WTC11 (cell line): ENCODE measurements around the gene CCL2.

ENCODE experiments used
- ARID4B ChIP-seq: sonication (generic); formaldehyde crosslinking; IDR thresholded peaks from 2 replicates; pipeline ENCODE4 v1.8.0; 2023; ENCODE audit warnings: missing genetic modification reagents, mild to moderate bottlenecking, borderline replicate concordance
- CDX4 ChIP-seq: fragments of 250-450 bp; sonication (Bioruptor Pico); IDR thresholded peaks from 2 replicates; pipeline ENCODE4 v1.9.0; 2021; ENCODE audit warnings: moderate library complexity, mild to moderate bottlenecking, inconsistent platforms, borderline replicate concordance
- CTCF ChIP-seq: fragments of 200-600 bp; IDR thresholded peaks from 2 replicates; pipeline ENCODE4 v1.8.0; 2022; ENCODE audit warnings: antibody characterized with exemption
- GABPB1 ChIP-seq: sonication (generic); formaldehyde crosslinking; IDR thresholded peaks from 2 replicates; pipeline ENCODE4 v1.8.1; 2023; ENCODE audit warnings: mild to moderate bottlenecking, missing genetic modification reagents
- IRF1 ChIP-seq: sonication (generic); formaldehyde crosslinking; IDR thresholded peaks from 2 replicates; pipeline ENCODE4 v1.8.0; 2023; ENCODE audit warnings: missing genetic modification reagents
- IRF2 ChIP-seq: sonication (generic); formaldehyde crosslinking; IDR thresholded peaks from 2 replicates; pipeline ENCODE4 v1.8.0; 2022; ENCODE audit warnings: low read depth, missing genetic modification reagents, borderline replicate concordance
- KAT7 ChIP-seq: sonication (generic); formaldehyde crosslinking; IDR thresholded peaks from 2 replicates; pipeline ENCODE4 v1.8.1; 2023; ENCODE audit warnings: missing genetic modification reagents, mild to moderate bottlenecking, borderline replicate concordance
- NR2C2 ChIP-seq: sonication (generic); formaldehyde crosslinking; IDR thresholded peaks from 2 replicates; pipeline ENCODE4 v1.8.0; 2022; ENCODE audit warnings: mild to moderate bottlenecking, missing genetic modification reagents
- PRDM15 ChIP-seq: sonication (generic); formaldehyde crosslinking; IDR thresholded peaks from 2 replicates; pipeline ENCODE4 v1.8.0; 2022; ENCODE audit warnings: missing genetic modification reagents
- PREB ChIP-seq: sonication (generic); formaldehyde crosslinking; IDR thresholded peaks from 2 replicates; pipeline ENCODE4 v1.8.1; 2022; ENCODE audit warnings: mild to moderate bottlenecking, missing genetic modification reagents, moderate library complexity, borderline replicate concordance
- USF2 ChIP-seq: sonication (generic); formaldehyde crosslinking; IDR thresholded peaks from 2 replicates; pipeline ENCODE4 v1.8.1; 2023; ENCODE audit warnings: mild to moderate bottlenecking, missing genetic modification reagents, moderate library complexity
- ZNF121 ChIP-seq: sonication (generic); formaldehyde crosslinking; IDR thresholded peaks from 2 replicates; pipeline ENCODE4 v1.8.0; 2023; ENCODE audit warnings: missing genetic modification reagents
- ZNF425 ChIP-seq: fragments of 250-450 bp; sonication (Bioruptor Pico); conservative IDR thresholded peaks from 2 replicates; pipeline ENCODE4 v1.9.0; 2021; ENCODE audit warnings: mild to moderate bottlenecking

GRCh38 chr17:34265711-34266110 lies 10.6 kb downstream of the CCL2 start:
- TF ChIP-seq CDX4 (CRISPR knock-in tag) (no peak), CTCF (no peak), ZNF121 (CRISPR knock-in tag) (no peak), PRDM15 (CRISPR knock-in tag) (no peak), USF2 (CRISPR knock-in tag) (no peak), PREB (CRISPR knock-in tag) (no peak), IRF2 (no peak), GABPB1 (CRISPR knock-in tag) (no peak), ZNF425 (CRISPR knock-in tag) (no peak), KAT7 (CRISPR knock-in tag) (no peak), IRF1 (no peak), NR2C2 (CRISPR knock-in tag) (no peak), ARID4B (CRISPR knock-in tag) (no peak)
